GM19328 (cell line): ENCODE measurements around the gene WBP2.
"Not testable (repeated sequence)": the region's sequence is repeated elsewhere in the genome, so short reads cannot be mapped to it uniquely, and the experiment has no call there.

Experiments
- ATAC-seq: cut with Tn5 transposase; IDR thresholded peaks from one replicate; pipeline ENCODE4 v1.9.1; 2021; ENCODE audit warnings: mild to moderate bottlenecking, moderate library complexity; ENCODE audit not compliant: unreplicated experiment

WBP2 gene

GRCh38 chr17:75889454-75889853 lies 34.3 kb upstream of the WBP2 start:
- ATAC-seq, result no peak

- ATAC-seq, result no peak
These were observed 33.3 kb upstream of the WBP2 start for GRCh38 chr17:75888484-75888883.

GRCh38 chr17:75885860-75886259 lies 30.7 kb upstream of the WBP2 start:
- not testable (repeated sequence) for ATAC-seq

- ATAC-seq, result no peak
These were observed 30.3 kb upstream of the WBP2 start for GRCh38 chr17:75885431-75885830.

- no peak for ATAC-seq
These were observed 26.7 kb upstream of the WBP2 start for GRCh38 chr17:75881678-75882454.

- no peak for ATAC-seq
These were observed 25.1 kb upstream of the WBP2 start for GRCh38 chr17:75880266-75880665.

GRCh38 chr17:75878174-75878998 lies 23.3 kb upstream of the WBP2 start, which contains the start of gene TRIM47:
Gene TRIM47, minus strand, starts transcription at chr17:75878581. Its CDS starts 33 bp downstream, at chr17:75878548.
- no peak for ATAC-seq

GRCh38 chr17:75877752-75878173 lies 22.6 kb upstream of the WBP2 start:
- ATAC-seq, result no peak

GRCh38 chr17:75876938-75877751 lies 22.0 kb upstream of the WBP2 start:
- no peak for ATAC-seq

- ATAC-seq, result no peak
These were observed 21.2 kb upstream of the WBP2 start for GRCh38 chr17:75876190-75876937.

GRCh38 chr17:75875940-75876189 lies 20.7 kb upstream of the WBP2 start:
- ATAC-seq, result no peak

- ATAC-seq, result no peak
These were observed 20.2 kb upstream of the WBP2 start for GRCh38 chr17:75875182-75875939.

GRCh38 chr17:75874323-75875181 lies 19.4 kb upstream of the WBP2 start:
- no peak for ATAC-seq

- ATAC-seq, result no peak
These were observed 18.6 kb upstream of the WBP2 start for GRCh38 chr17:75873587-75874322.

GRCh38 chr17:75872434-75873351 lies 17.6 kb upstream of the WBP2 start:
- no peak for ATAC-seq

- ATAC-seq, result not testable (repeated sequence)
These were observed 15.1 kb upstream of the WBP2 start for GRCh38 chr17:75870228-75870627.
